Uterus (tissue), 4 donors: ENCODE data around the gene METAP1. TPM values are rescaled to one million over a fixed set of nuclear protein-coding genes. Genes with fewer than 3 reads are reported as not detected.

Experiments
- DNase-seq, 2 donors: peaks; one replicate each; pipeline ENCODE4 v3.0.0-alpha.2; 2019 to 2020
- H3K27ac ChIP-seq, 2 donors: fragments of 200-600 bp; sonication (generic); 1 replicate in 1 of 2; 2 replicates in 1 of 2; pipeline ENCODE4 v1.5.1; 2016 to 2018
- H3K27me3 ChIP-seq, 2 donors: fragments of 200-600 bp; sonication (generic); one replicate each; pipeline ENCODE4 v1.5.1; 2018 to 2019; ENCODE audit warnings: control low read depth in 1 of 2
- H3K36me3 ChIP-seq, 2 donors: fragments of 200-600 bp; sonication (generic); one replicate each; pipeline ENCODE4 v1.5.1; 2019; ENCODE audit warnings: control low read depth in 1 of 2
- H3K4me1 ChIP-seq, 2 donors: fragments of 200-600 bp; sonication (generic); one replicate each; pipeline ENCODE4 v1.5.1; 2018 to 2019; ENCODE audit warnings: control low read depth in 1 of 2
- H3K4me3 ChIP-seq, 2 donors: fragments of 200-600 bp; sonication (generic); 1 replicate in 1 of 2; 2 replicates in 1 of 2; pipeline ENCODE4 v1.5.1; 2018 to 2019; ENCODE audit warnings: mild to moderate bottlenecking in 1 of 2
- H3K9me3 ChIP-seq, 2 donors: fragments of 200-600 bp; sonication (generic); one replicate each; pipeline ENCODE4 v1.5.1; 2019; ENCODE audit warnings: control low read depth in 1 of 2
- CTCF ChIP-seq, 4 experiments: fragments of 200-600 bp in 2 of 4; fragments of 450-650 bp in 2 of 4; sonication (generic) in 2 of 4; IDR thresholded peaks; one replicate each; pipeline ENCODE4 v1.5.1; 2016 to 2019; ENCODE audit warnings: antibody characterized with exemption in 4 of 4, mild to moderate bottlenecking in 2 of 4, moderate library complexity in 1 of 4
- POLR2A ChIP-seq, 2 donors: fragments of 450-650 bp; IDR thresholded peaks; one replicate each; pipeline ENCODE4 v1.6.1; 2016; ENCODE audit warnings: antibody characterized with exemption in 2 of 2, mild to moderate bottlenecking in 1 of 2, moderate library complexity in 1 of 2
- intact Hi-C: fragments of 100-400 bp; cut with DNase I; formaldehyde crosslinking; loops from one replicate; pipeline ENCODE4 v1.15.1; 2023; ENCODE audit warnings: low total_unique reads
- total RNA-seq, 4 donors: library from RNA; depleted of rRNA in 3 of 4; stranded (reverse); fragments of >200 nt in 3 of 4; gene quantifications; one replicate each; pipeline versions ENCODE4 v1.1.0 to v1.2.4, GENCODE V29; 2014 to 2023
- donor health status: DM: yes; HTN: yes; CAD: no.

Gene METAP1
- total RNA-seq, 4 donors from 2014 or later = 34.1 to 50.7 (median 36.3) TPM

DNA sequence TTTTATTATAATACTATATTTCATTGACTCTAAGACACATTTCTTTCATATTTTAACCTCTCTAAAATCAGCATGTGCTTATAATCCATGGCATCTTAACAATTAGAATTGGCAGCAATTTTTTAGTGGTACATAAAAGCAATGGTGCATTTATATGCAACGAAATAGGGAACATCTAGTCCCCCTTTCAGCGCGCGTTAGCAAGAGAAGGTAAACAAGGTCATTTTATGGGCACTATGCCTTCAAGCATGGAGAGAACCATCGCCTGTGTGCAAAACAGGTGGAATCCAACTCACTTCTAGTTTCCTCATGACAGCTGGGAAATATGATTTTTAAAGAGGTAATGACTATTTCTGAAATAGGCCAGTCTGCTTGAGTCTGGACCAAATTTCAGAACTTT lies 86.7 kb downstream of the METAP1 start:
- H3K27ac ChIP-seq = no peak overlapping the region
- no peak for DNase-seq
- no peaks in the 10 kb centered on the region for H3K9me3 ChIP-seq
- peaks cover 0 to 6% of the 10 kb centered on the region in 2 donors for H3K4me1 ChIP-seq
- TF ChIP-seq CTCF (IDR thresholded peaks at IDR 0.05) = no peak
- no peak for TF ChIP-seq POLR2A (IDR thresholded peaks at IDR 0.05)
- no peaks in the 10 kb centered on the region for H3K27me3 ChIP-seq
- H3K36me3 ChIP-seq = no peaks in the 10 kb centered on the region
- intact Hi-C loops = no loop called here
- H3K4me3 ChIP-seq = no peak overlapping the region

DNA sequence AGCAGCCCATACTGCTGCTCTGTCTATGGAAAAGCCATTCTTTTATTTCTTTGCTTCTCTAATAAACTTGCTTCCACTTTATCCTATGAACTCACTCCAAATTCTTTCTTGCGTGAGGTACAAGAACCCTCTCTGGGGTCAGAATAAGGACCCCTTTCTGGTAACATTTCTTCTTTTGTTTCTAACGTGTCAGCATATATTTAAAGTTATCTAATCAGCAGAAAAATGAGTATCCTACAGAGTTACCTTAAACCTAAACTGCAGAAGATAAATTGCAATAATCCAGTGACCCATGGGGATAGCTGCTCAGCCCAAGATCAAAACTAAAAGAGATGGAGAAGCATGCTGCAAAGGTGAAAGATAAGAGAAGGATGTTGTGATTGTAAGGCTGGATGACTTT lies 89.1 kb downstream of the METAP1 start:
- H3K36me3 ChIP-seq = no peaks in the 10 kb centered on the region
- H3K4me3 ChIP-seq = no peak overlapping the region
- H3K27me3 ChIP-seq = no peaks in the 10 kb centered on the region
- intact Hi-C loops = no loop called here
- no peak for DNase-seq
- TF ChIP-seq CTCF (IDR thresholded peaks at IDR 0.05) (no peak), POLR2A (IDR thresholded peaks at IDR 0.05) (no peak)
- H3K27ac ChIP-seq = no peak overlapping the region
- H3K4me1 ChIP-seq = peaks cover 0 to 6% of the 10 kb centered on the region in 2 donors
- no peaks in the 10 kb centered on the region for H3K9me3 ChIP-seq

DNA sequence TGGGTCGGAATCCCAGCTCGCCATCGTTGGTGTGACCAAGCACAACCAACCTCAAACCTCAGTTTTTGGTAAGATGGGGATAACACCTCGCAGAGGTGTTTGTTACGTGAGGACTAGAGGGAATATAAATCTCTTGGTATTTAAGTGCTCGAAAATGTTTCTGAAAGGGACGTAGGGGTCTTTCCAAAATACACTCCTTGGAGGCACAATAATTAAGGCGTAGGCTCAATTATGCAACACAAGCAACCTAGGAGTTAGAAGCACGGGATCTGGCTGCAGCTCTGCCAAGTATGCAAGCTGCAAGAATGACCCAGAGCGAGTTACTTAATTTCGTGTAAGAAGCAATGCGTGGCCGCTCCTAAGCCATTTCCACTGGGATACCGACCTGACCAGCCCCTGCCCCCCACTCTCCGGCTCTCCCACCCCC lies 92.5 kb downstream of the METAP1 start:
- peak overlapping the region; percentile 71 to 91 for H3K4me3 ChIP-seq
- no peaks in the 10 kb centered on the region for H3K9me3 ChIP-seq
- TF ChIP-seq POLR2A (IDR thresholded peaks at IDR 0.05) (no peak), CTCF (IDR thresholded peaks at IDR 0.05) (no peak)
- H3K4me1 ChIP-seq = peaks cover 0 to 6% of the 10 kb centered on the region in 2 donors
- no peaks in the 10 kb centered on the region for H3K36me3 ChIP-seq
- peak; percentile 74 to 89 for DNase-seq
- H3K27me3 ChIP-seq = no peaks in the 10 kb centered on the region
- H3K27ac ChIP-seq = peak overlapping the region; percentile 96 to 97
- intact Hi-C loops = no loop called here

GRCh38 chr4:99088481-99089365 lies 93.2 kb downstream of the METAP1 start, which contains the start of gene ADH5:
Gene ADH5, minus strand, starts transcription at chr4:99088788. Its CDS starts 88 bp downstream, at chr4:99088700.
- TF ChIP-seq POLR2A (IDR thresholded peaks at IDR 0.05) (peak; percentile 84 to 85), CTCF (IDR thresholded peaks at IDR 0.05) (no peak)
- Histone ChIP-seq H3K9me3 (no peaks in the 10 kb centered on the region), H3K27ac (peak within 1 kb of the TSS; percentile 96 to 97), H3K36me3 (no peaks in the 10 kb centered on the region), H3K4me3 (peak within 1 kb of the TSS; percentile 71 to 91), H3K4me1 (peaks cover 0 to 6% of the 10 kb centered on the region in 2 donors), H3K27me3 (no peaks in the 10 kb centered on the region)
- peak; percentile 90 to 92 for DNase-seq
- intact Hi-C loops = no loop called here
